ENCODE data around the gene ASXL2.

Gene ASXL2

GRCh38 chr2:25845843-25846505, 32.3 kb downstream of the ASXL2 start:
- Histone ChIP-seq H3K4me3 (ENCODE audit: low read depth, low read length) (no peak overlapping the region), H3K9me3 (ENCODE audit: severe bottlenecking) (no peaks in the 10 kb centered on the region), H3K27me3 (ENCODE audit: insufficient read depth, low read depth, severe bottlenecking) (no peaks in the 10 kb centered on the region), H3K27ac (no peak overlapping the region), H3K36me3 (peaks cover 23% of the 10 kb centered on the region)
- no peak for TF ChIP-seq CTCF (IDR thresholded peaks at IDR 0.05; ENCODE audit: low read depth, low read length)
- DNase-seq = no peak

GRCh38 chr2:25844089-25844488, 34.2 kb downstream of the ASXL2 start:
- no peak for TF ChIP-seq CTCF (IDR thresholded peaks at IDR 0.05; ENCODE audit: low read depth, low read length)

GRCh38 chr2:25842155-25842554, 36.1 kb downstream of the ASXL2 start:
- Histone ChIP-seq H3K27me3 (ENCODE audit: insufficient read depth, low read depth, severe bottlenecking) (no peaks in the 10 kb centered on the region), H3K27ac (no peak overlapping the region), H3K36me3 (peaks cover 23% of the 10 kb centered on the region), H3K9me3 (ENCODE audit: severe bottlenecking) (no peaks in the 10 kb centered on the region), H3K4me3 (ENCODE audit: low read depth, low read length) (no peak overlapping the region)
- no peak for TF ChIP-seq CTCF (IDR thresholded peaks at IDR 0.05; ENCODE audit: low read depth, low read length)
- DNase-seq = no peak

More at GRCh38 chr2:25844089-25844488, 34.2 kb downstream of the ASXL2 start:
- Histone ChIP-seq H3K27ac (no peak overlapping the region), H3K4me3 (ENCODE audit: low read depth, low read length) (no peak overlapping the region), H3K36me3 (peaks cover 23% of the 10 kb centered on the region), H3K9me3 (ENCODE audit: severe bottlenecking) (no peaks in the 10 kb centered on the region), H3K27me3 (ENCODE audit: insufficient read depth, low read depth, severe bottlenecking) (no peaks in the 10 kb centered on the region)
- DNase-seq = no peak

GRCh38 chr2:25838152-25838756, 40.0 kb downstream of the ASXL2 start:
- H3K36me3 ChIP-seq = peaks cover 21% of the 10 kb centered on the region
- no peak overlapping the region for H3K27ac ChIP-seq
- peak; percentile 21 for DNase-seq
- no peak overlapping the region for H3K4me3 ChIP-seq (ENCODE audit: low read depth, low read length)
- H3K9me3 ChIP-seq (ENCODE audit: severe bottlenecking) = no peaks in the 10 kb centered on the region
- no peak for TF ChIP-seq CTCF (IDR thresholded peaks at IDR 0.05; ENCODE audit: low read depth, low read length)
- no peaks in the 10 kb centered on the region for H3K27me3 ChIP-seq (ENCODE audit: insufficient read depth, low read depth, severe bottlenecking)

GRCh38 chr2:25835906-25836305, 42.4 kb downstream of the ASXL2 start:
- TF ChIP-seq CTCF (IDR thresholded peaks at IDR 0.05; ENCODE audit: low read depth, low read length) = no peak
- H3K27ac ChIP-seq = no peak overlapping the region
- DNase-seq = no peak
- peaks cover 3% of the 10 kb centered on the region for H3K9me3 ChIP-seq (ENCODE audit: severe bottlenecking)
- H3K27me3 ChIP-seq (ENCODE audit: insufficient read depth, low read depth, severe bottlenecking) = no peaks in the 10 kb centered on the region
- H3K36me3 ChIP-seq = peaks cover 18% of the 10 kb centered on the region
- no peak overlapping the region for H3K4me3 ChIP-seq (ENCODE audit: low read depth, low read length)

All from WERI-Rb-1 (cell line).